Common myeloid progenitor, CD34-positive (primary cell): ENCODE measurements around the gene FPR2.

Experiments
- CTCF ChIA-PET: fragments of 350-600 bp; sonication (Branson Sonifier 250); formaldehyde crosslinking; loops from one replicate; lab custom pipeline; 2021; ENCODE audit warnings: antibody characterized with exemption; lab: Charles Lee
- POLR2A ChIA-PET: fragments of 350-600 bp; sonication (Branson Sonifier 250); formaldehyde crosslinking; loops from one replicate; lab custom pipeline; 2021; ENCODE audit warnings: antibody characterized with exemption; lab: Charles Lee
- DNase-seq, 3 donors: peaks; one replicate each; pipeline versions ENCODE4 v3.0.0 to v3.0.0-alpha.2; 2013
- H3K27ac ChIP-seq, 2 experiments: 1 replicate in 1 of 2; 2 replicates in 1 of 2; pipeline ENCODE4 v1.7.0; 2013; ENCODE audit warnings: inconsistent platforms in 2 of 2, low read length in 2 of 2, mild to moderate bottlenecking in 2 of 2, low read depth in 1 of 2, moderate library complexity in 1 of 2; ENCODE audit not compliant: severe bottlenecking in 2 of 2, insufficient read depth in 1 of 2, poor library complexity in 1 of 2
- H3K27me3 ChIP-seq, 5 experiments: replicated peaks in 2 of 5; 1 replicate in 3 of 5; 2 replicates in 2 of 5; pipeline versions ENCODE4 v1.6.1 to v1.7.0; 2013; ENCODE audit warnings: low read length in 4 of 5, mild to moderate bottlenecking in 2 of 5, moderate library complexity in 2 of 5, inconsistent platforms in 1 of 5; ENCODE audit not compliant: insufficient read depth in 5 of 5, control insufficient read depth in 4 of 5
- H3K36me3 ChIP-seq, 4 experiments: 1 replicate in 2 of 4; 2 replicates in 2 of 4; pipeline versions ENCODE4 v1.6.1 to v1.7.0; 2013; ENCODE audit warnings: low read length in 3 of 4, control low read depth in 1 of 4, mild to moderate bottlenecking in 1 of 4; ENCODE audit not compliant: control insufficient read depth in 4 of 4, insufficient read depth in 4 of 4
- H3K4me1 ChIP-seq, 4 experiments: 1 replicate in 3 of 4; 2 replicates in 1 of 4; pipeline versions ENCODE4 v1.6.1 to v1.7.1; 2013; ENCODE audit warnings: low read length in 3 of 4, mild to moderate bottlenecking in 3 of 4, control low read depth in 1 of 4, inconsistent platforms in 1 of 4, moderate library complexity in 1 of 4; ENCODE audit not compliant: control insufficient read depth in 4 of 4, insufficient read depth in 4 of 4; ENCODE audit errors: control extremely low read depth in 1 of 4
- H3K4me3 ChIP-seq, 7 experiments: 1 replicate in 4 of 7; 2 replicates in 3 of 7; pipeline versions ENCODE4 v1.5.1 to v1.7.0; 2013; ENCODE audit warnings: mild to moderate bottlenecking in 7 of 7, low read length in 6 of 7, moderate library complexity in 6 of 7, inconsistent platforms in 2 of 7, low read depth in 2 of 7, control low read depth in 1 of 7; ENCODE audit not compliant: insufficient read depth in 4 of 7, control insufficient read depth in 1 of 7; ENCODE audit errors: extremely low read depth in 1 of 7
- H3K9me3 ChIP-seq, 5 experiments: 1 replicate in 4 of 5; 2 replicates in 1 of 5; pipeline versions ENCODE4 v1.6.1 to v1.7.1; 2013; ENCODE audit warnings: low read length in 4 of 5, mild to moderate bottlenecking in 2 of 5, inconsistent platforms in 1 of 5, low read depth in 1 of 5, moderate library complexity in 1 of 5; ENCODE audit not compliant: control insufficient read depth in 4 of 5, insufficient read depth in 2 of 5; ENCODE audit errors: control extremely low read depth in 1 of 5
- WGBS: methylation state at CpG from one replicate; pipeline ENCODE4 v1.1.5; 2013; ENCODE audit not compliant: insufficient coverage; 5-methylcytosine and 5-hydroxymethylcytosine counted together

Gene FPR2

GRCh38 chr19:51796195-51796679, 35.3 kb downstream of the FPR2 start:
- peak in 2 of 3 donors; percentile 33 to 61 for DNase-seq
- Histone ChIP-seq H3K36me3 (no peaks in the 10 kb centered on the region), H3K9me3 (peaks cover 0 to 7% (median 0%) of the 10 kb centered on the region in 5 experiments), H3K4me1 (peaks cover 0 to 9% (median under 1%) of the 10 kb centered on the region in 4 experiments), H3K27ac (peak overlapping the region in 1 of 2 experiments; percentile 56), H3K27me3 (peaks cover 0 to 5% (median 0%) of the 10 kb centered on the region in 5 experiments), H3K4me3 (no peak overlapping the region)
- ChIA-PET POLR2A (no interaction called here), CTCF (interaction anchor here (0.5 to 1.7 kb wide), 2 partner anchors 18 to 1633 kb away, joined by 4 to 5 read pairs; no protein-coding TSS in a partner anchor)
- 85% methylated on average over 6 of the region's 8 CpGs for WGBS

GRCh38 chr19:51797480-51797879, 36.5 kb downstream of the FPR2 start:
- H3K4me1 ChIP-seq, result peaks cover 0 to 9% (median under 1%) of the 10 kb centered on the region in 4 experiments
- CTCF ChIA-PET, result no interaction called here

GRCh38 chr19:51798062-51798461, 37.1 kb downstream of the FPR2 start:
- ChIA-PET CTCF (interaction anchor here (1.7 to 2.2 kb wide), 2 partner anchors 14 to 21 kb away, joined by 4 to 8 read pairs; no protein-coding TSS in a partner anchor), POLR2A (no interaction called here)
- Histone ChIP-seq H3K9me3 (peaks cover 0 to 7% (median 0%) of the 10 kb centered on the region in 5 experiments), H3K4me3 (no peak overlapping the region), H3K27ac (no peak overlapping the region), H3K27me3 (peaks cover 0 to 5% (median 0%) of the 10 kb centered on the region in 5 experiments), H3K36me3 (no peaks in the 10 kb centered on the region), H3K4me1 (peaks cover 0 to 9% (median under 1%) of the 10 kb centered on the region in 4 experiments)
- DNase-seq, result no peak
- no CpG with 5 or more reads among the region's 3 CpGs for WGBS

More at GRCh38 chr19:51797480-51797879, 36.5 kb downstream of the FPR2 start:
- H3K4me3 ChIP-seq, result no peak overlapping the region
- H3K36me3 ChIP-seq, result no peaks in the 10 kb centered on the region
- no peak for DNase-seq
- no peak overlapping the region for H3K27ac ChIP-seq
- WGBS, result 100% methylated on average over 2 of the region's 5 CpGs
- H3K9me3 ChIP-seq, result peaks cover 0 to 7% (median 0%) of the 10 kb centered on the region in 5 experiments
- POLR2A ChIA-PET, result no interaction called here
- H3K27me3 ChIP-seq, result peaks cover 0 to 5% (median 0%) of the 10 kb centered on the region in 5 experiments

GRCh38 chr19:51799034-51799773, 38.2 kb downstream of the FPR2 start:
- no peaks in the 10 kb centered on the region for H3K36me3 ChIP-seq
- no peak overlapping the region for H3K4me3 ChIP-seq
- peak overlapping the region in 1 of 2 experiments; percentile 65 for H3K27ac ChIP-seq
- WGBS, result 86% methylated on average over 18 of the region's 20 CpGs
- H3K27me3 ChIP-seq, result peaks cover 0 to 5% (median 0%) of the 10 kb centered on the region in 5 experiments
- peak; percentile 58 to 86 (median 77) for DNase-seq
- H3K4me1 ChIP-seq, result peaks cover 0 to 17% (median 7%) of the 10 kb centered on the region in 4 experiments
- CTCF ChIA-PET, result interaction anchor here (1.7 to 2.2 kb wide), 2 partner anchors 15 to 22 kb away, joined by 4 to 8 read pairs; no protein-coding TSS in a partner anchor
- POLR2A ChIA-PET, result no interaction called here
- peaks cover 0 to 7% (median 0%) of the 10 kb centered on the region in 5 experiments for H3K9me3 ChIP-seq

- ChIA-PET POLR2A (no interaction called here), CTCF (interaction anchor here (2.2 kb wide), 1 partner anchor 22 kb away, joined by 8 read pairs; no protein-coding TSS in a partner anchor)
- H3K27ac ChIP-seq, result peak overlapping the region in 1 of 2 experiments; percentile 65
- DNase-seq, result no peak
- H3K36me3 ChIP-seq, result no peaks in the 10 kb centered on the region
- no peak overlapping the region for H3K4me3 ChIP-seq
- H3K27me3 ChIP-seq, result peaks cover 0 to 5% (median 0%) of the 10 kb centered on the region in 5 experiments
- H3K4me1 ChIP-seq, result peaks cover 0 to 20% (median 7%) of the 10 kb centered on the region in 4 experiments
- peaks cover 0 to 7% (median 0%) of the 10 kb centered on the region in 5 experiments for H3K9me3 ChIP-seq
- WGBS, result 100% methylated on average over 11 of the region's 13 CpGs
Observed at GRCh38 chr19:51799774-51800472, 38.9 kb downstream of the FPR2 start.

- peak; percentile 40 to 69 (median 45) for DNase-seq
- peaks cover 0 to 20% (median 7%) of the 10 kb centered on the region in 4 experiments for H3K4me1 ChIP-seq
- 72% methylated on average over 5 of the region's 7 CpGs for WGBS
- H3K36me3 ChIP-seq, result no peaks in the 10 kb centered on the region
- ChIA-PET CTCF (interaction anchor here (2.2 kb wide), 1 partner anchor 23 kb away, joined by 8 read pairs; no protein-coding TSS in a partner anchor), POLR2A (no interaction called here)
- peak overlapping the region in 1 of 2 experiments; percentile 65 for H3K27ac ChIP-seq
- H3K27me3 ChIP-seq, result peaks cover 0 to 5% (median 0%) of the 10 kb centered on the region in 5 experiments
- no peak overlapping the region for H3K4me3 ChIP-seq
- H3K9me3 ChIP-seq, result peaks cover 0 to 7% (median 0%) of the 10 kb centered on the region in 5 experiments
Observed at GRCh38 chr19:51800473-51801244, 39.7 kb downstream of the FPR2 start.
